Upper lobe of left lung (tissue), 6 donors: ENCODE measurements around the gene GRB14. TPM values are rescaled to one million over a fixed set of nuclear protein-coding genes. Genes with fewer than 3 reads are reported as not detected.

ENCODE experiments used
- ATAC-seq, 2 donors: fragments of 200-7000 bp; cut with Tn5 transposase; one replicate each; pipeline ENCODE4 v1.9.1; 2022; ENCODE audit warnings: mild to moderate bottlenecking in 2 of 2, moderate library complexity in 2 of 2; ENCODE audit not compliant: low FRiP score in 2 of 2
- DNase-seq, 2 donors: peaks; one replicate each; pipeline ENCODE4 v3.0.0-alpha.2; 2019 to 2020
- H3K27ac ChIP-seq, 4 donors: fragments of 200-600 bp; sonication (generic); one replicate each; pipeline ENCODE4 v1.5.1; 2016 to 2019
- H3K27me3 ChIP-seq, 4 donors: fragments of 200-600 bp; sonication (generic); one replicate each; pipeline ENCODE4 v1.5.1; 2017 to 2019
- H3K36me3 ChIP-seq, 4 donors: fragments of 200-600 bp; sonication (generic); one replicate each; pipeline ENCODE4 v1.5.1; 2016 to 2019
- H3K4me1 ChIP-seq, 4 donors: fragments of 200-600 bp; sonication (generic); one replicate each; pipeline ENCODE4 v1.5.1; 2018 to 2019
- H3K4me3 ChIP-seq, 4 donors: fragments of 200-600 bp; sonication (generic); one replicate each; pipeline ENCODE4 v1.5.1; 2017 to 2019; ENCODE audit warnings: mild to moderate bottlenecking in 2 of 4, moderate library complexity in 1 of 4
- H3K9me3 ChIP-seq, 4 donors: fragments of 200-600 bp; sonication (generic); one replicate each; pipeline ENCODE4 v1.5.1; 2018 to 2019
- EP300 ChIP-seq, 4 donors: sonication (generic); formaldehyde crosslinking; IDR thresholded peaks; one replicate each; pipeline ENCODE4 v1.5.1; 2017; ENCODE audit warnings: antibody characterized with exemption in 4 of 4, control low read depth in 2 of 4
- POLR2A ChIP-seq, 4 donors: fragments of 450-650 bp; IDR thresholded peaks; one replicate each; pipeline ENCODE4 v1.5.1; 2016 to 2017; ENCODE audit warnings: antibody characterized with exemption in 4 of 4, mild to moderate bottlenecking in 2 of 4
- POLR2AphosphoS5 ChIP-seq, 2 donors: sonication (generic); formaldehyde crosslinking; IDR thresholded peaks; one replicate each; pipeline ENCODE4 v1.5.1; 2017; ENCODE audit warnings: antibody characterized with exemption in 2 of 2
- WGBS, 2 donors: methylation state at CpG; one replicate each; pipeline ENCODE4 v1.1.5; 2017 to 2018; 5-methylcytosine and 5-hydroxymethylcytosine counted together
- total RNA-seq, 6 donors: library from RNA; depleted of rRNA in 4 of 6; stranded (reverse); fragments of >200 nt in 4 of 6; gene quantifications; one replicate each; pipeline versions ENCODE4 v1.1.0 to v1.2.1, GENCODE V29; 2016 to 2021
- TF ChIP-seq, protein P1 (sequence below), 6 experiments: fragments of 450-650 bp in 4 of 6; fragments of 200-600 bp in 2 of 6; sonication (generic) in 2 of 6; IDR thresholded peaks; one replicate each; pipeline ENCODE4 v1.5.1; 2016 to 2019; ENCODE audit warnings: antibody characterized with exemption in 6 of 6
- donor health status: DM: no; HTN: no; CAD: no; lungs with moderate emphysema.
- donor health status: DM: no; HTN: yes; CAD: no; lungs with severe emphysema.

The GRB14 gene
- total RNA-seq, 6 donors from 2014 or later = 1.4 to 10.5 (median 3.0) TPM

DNA sequence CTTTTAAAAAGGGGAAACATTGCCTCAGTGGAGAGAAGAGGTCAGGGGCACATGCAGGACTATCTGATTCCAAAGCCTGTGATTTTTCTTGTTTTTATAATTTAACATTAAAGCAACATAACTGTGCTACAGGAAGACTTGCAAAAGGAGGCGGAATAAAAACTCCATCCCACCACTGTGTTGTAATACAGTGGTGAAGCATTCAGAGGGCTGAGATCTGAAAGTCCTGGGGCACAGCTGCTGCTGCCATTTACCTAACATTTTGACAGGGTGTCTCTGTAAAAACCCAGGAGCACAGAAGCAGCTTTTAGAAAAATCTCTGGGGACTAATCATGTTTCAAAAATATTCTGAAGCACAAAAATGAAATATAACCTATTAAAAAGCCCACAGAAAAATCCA is 97.6 kb downstream of the GRB14 start:
- Histone ChIP-seq H3K27ac (no peak overlapping the region), H3K9me3 (no peaks in the 10 kb centered on the region), H3K4me1 (no peaks in the 10 kb centered on the region), H3K27me3 (no peaks in the 10 kb centered on the region), H3K36me3 (no peaks in the 10 kb centered on the region), H3K4me3 (no peak overlapping the region)
- WGBS, 2 donors = 64 to 75% methylated on average over 1 of the region's 1 CpG
- ATAC-seq (no peak), DNase-seq (no peak)
- TF ChIP-seq POLR2A (IDR thresholded peaks at IDR 0.05) = no peak
- TF ChIP-seq POLR2AphosphoS5 (IDR thresholded peaks at IDR 0.05) = no peak

DNA sequence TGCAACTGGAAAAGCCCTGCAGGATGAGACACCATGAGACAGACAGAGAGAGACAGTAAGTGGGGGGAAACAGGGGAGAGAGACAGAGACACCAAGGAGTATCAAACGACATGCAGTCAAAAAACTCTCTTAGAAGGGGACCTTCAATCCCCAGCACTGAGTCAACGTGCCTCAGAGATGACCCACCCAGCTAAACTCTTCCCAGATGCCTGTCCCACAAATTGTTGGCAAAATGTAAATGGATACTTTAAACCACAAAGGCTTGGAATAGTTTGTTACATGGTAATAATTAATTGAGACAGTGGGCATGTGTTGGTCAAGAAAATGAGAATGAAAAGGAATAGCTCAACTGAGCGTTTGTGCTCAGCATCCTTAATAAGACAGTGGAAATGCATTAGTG is 98.3 kb downstream of the GRB14 start:
- ATAC-seq = no peak
- no peak for TF ChIP-seq POLR2A (IDR thresholded peaks at IDR 0.05)
- TF ChIP-seq EP300 (IDR thresholded peaks at IDR 0.05) = no peak
- TF ChIP-seq POLR2AphosphoS5 (IDR thresholded peaks at IDR 0.05) = no peak
- TF ChIP-seq, protein P1, sequence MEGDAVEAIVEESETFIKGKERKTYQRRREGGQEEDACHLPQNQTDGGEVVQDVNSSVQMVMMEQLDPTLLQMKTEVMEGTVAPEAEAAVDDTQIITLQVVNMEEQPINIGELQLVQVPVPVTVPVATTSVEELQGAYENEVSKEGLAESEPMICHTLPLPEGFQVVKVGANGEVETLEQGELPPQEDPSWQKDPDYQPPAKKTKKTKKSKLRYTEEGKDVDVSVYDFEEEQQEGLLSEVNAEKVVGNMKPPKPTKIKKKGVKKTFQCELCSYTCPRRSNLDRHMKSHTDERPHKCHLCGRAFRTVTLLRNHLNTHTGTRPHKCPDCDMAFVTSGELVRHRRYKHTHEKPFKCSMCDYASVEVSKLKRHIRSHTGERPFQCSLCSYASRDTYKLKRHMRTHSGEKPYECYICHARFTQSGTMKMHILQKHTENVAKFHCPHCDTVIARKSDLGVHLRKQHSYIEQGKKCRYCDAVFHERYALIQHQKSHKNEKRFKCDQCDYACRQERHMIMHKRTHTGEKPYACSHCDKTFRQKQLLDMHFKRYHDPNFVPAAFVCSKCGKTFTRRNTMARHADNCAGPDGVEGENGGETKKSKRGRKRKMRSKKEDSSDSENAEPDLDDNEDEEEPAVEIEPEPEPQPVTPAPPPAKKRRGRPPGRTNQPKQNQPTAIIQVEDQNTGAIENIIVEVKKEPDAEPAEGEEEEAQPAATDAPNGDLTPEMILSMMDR (IDR thresholded peaks at IDR 0.05) = no peak
- WGBS, 2 donors = 67 to 79% methylated on average over 3 of the region's 3 CpGs
- no peaks in the 10 kb centered on the region for H3K9me3 ChIP-seq
- no peaks in the 10 kb centered on the region for H3K4me1 ChIP-seq
- H3K36me3 ChIP-seq = no peaks in the 10 kb centered on the region
- DNase-seq = no peak
- no peaks in the 10 kb centered on the region for H3K27me3 ChIP-seq
- no peak overlapping the region for H3K4me3 ChIP-seq
- no peak overlapping the region for H3K27ac ChIP-seq

DNA sequence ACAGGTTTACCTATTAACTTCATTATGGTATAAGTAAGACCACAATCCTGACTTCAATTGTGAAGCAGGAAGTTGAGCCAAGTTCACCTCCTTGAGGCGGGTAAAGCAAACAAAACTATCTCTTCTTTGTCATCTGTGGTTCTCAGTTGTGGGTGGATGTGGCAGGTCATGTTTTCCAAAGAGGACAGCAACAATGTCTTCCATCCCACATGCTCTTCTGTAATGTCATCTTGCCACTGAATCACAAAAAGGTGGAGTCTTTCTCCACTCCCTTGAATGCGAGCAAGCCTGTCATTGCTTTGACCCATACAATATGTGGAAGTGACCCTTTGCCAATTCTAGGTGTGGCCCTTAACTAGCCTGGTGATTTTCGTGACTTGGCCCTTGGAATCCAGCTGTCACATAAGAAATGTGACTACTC is 98.7 kb downstream of the GRB14 start:
- H3K9me3 ChIP-seq = no peaks in the 10 kb centered on the region
- H3K36me3 ChIP-seq = no peaks in the 10 kb centered on the region
- no peak overlapping the region for H3K27ac ChIP-seq
- ATAC-seq (no peak), DNase-seq (no peak)
- TF ChIP-seq POLR2A (IDR thresholded peaks at IDR 0.05) (no peak), POLR2AphosphoS5 (IDR thresholded peaks at IDR 0.05) (no peak), EP300 (IDR thresholded peaks at IDR 0.05) (no peak)
- TF ChIP-seq, protein P1 (IDR thresholded peaks at IDR 0.05) = no peak
- 68 to 79% methylated on average over 3 of the region's 3 CpGs for WGBS, 2 donors
- no peaks in the 10 kb centered on the region for H3K4me1 ChIP-seq
- H3K4me3 ChIP-seq = no peak overlapping the region
- no peaks in the 10 kb centered on the region for H3K27me3 ChIP-seq

DNA sequence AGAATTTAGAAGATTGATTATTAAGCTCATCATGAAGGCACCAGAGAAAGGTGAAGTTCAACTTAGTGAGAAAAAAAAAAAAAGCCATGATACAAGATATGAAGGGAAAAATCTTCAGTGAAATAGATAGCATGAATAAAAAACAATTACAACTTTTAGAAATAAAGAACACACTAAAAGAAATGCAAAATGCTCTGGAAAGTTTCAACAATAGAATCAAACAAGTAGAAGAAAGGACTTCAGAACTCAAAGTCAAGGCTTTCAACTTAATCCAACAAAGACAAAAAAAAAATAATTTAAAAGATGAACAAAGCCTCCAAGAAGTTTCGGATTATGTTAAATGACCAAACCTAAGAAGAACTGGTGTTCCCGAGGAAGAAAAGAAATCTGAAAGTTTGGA is 105.5 kb downstream of the GRB14 start:
- ATAC-seq = no peak
- Histone ChIP-seq H3K36me3 (no peaks in the 10 kb centered on the region), H3K4me3 (no peak overlapping the region), H3K4me1 (no peaks in the 10 kb centered on the region), H3K9me3 (peaks cover 0 to 9% (median 2%) of the 10 kb centered on the region in 4 donors), H3K27me3 (no peaks in the 10 kb centered on the region), H3K27ac (no peak overlapping the region)
- WGBS, 2 donors = 90 to 96% methylated on average over 2 of the region's 2 CpGs
- DNase-seq = no peak
- TF ChIP-seq POLR2AphosphoS5 (IDR thresholded peaks at IDR 0.05) = no peak
- TF ChIP-seq, protein P1 (IDR thresholded peaks at IDR 0.05) = no peak
- TF ChIP-seq EP300 (IDR thresholded peaks at IDR 0.05) = no peak
- no peak for TF ChIP-seq POLR2A (IDR thresholded peaks at IDR 0.05)

DNA sequence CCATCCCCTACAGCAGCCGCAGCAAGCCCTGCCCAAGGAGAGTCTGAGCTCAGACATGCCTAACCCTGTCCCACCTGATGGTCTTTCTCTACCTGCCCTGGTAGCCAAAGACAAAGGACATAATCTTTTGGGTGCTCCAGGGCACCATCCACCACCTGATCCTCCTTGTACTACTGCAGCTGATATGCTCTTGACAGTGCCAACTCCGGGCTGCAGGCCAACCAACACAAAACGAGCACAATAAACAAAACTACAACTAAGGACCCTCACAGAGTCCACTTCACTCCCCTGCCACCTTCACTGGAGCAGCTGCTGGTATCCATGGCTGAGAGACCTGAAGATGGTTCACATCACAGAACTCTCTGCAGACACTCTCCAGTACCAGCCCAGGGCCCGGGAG is 106.3 kb downstream of the GRB14 start:
- no peaks in the 10 kb centered on the region for H3K36me3 ChIP-seq
- TF ChIP-seq, protein P1 (IDR thresholded peaks at IDR 0.05) = no peak
- no peak for TF ChIP-seq POLR2A (IDR thresholded peaks at IDR 0.05)
- H3K9me3 ChIP-seq = peaks cover 0 to 9% (median 2%) of the 10 kb centered on the region in 4 donors
- H3K4me1 ChIP-seq = no peaks in the 10 kb centered on the region
- 74 to 90% methylated on average over 3 to 4 of the region's 4 CpGs for WGBS, 2 donors
- no peaks in the 10 kb centered on the region for H3K27me3 ChIP-seq
- DNase-seq (no peak), ATAC-seq (no peak)
- no peak overlapping the region for H3K27ac ChIP-seq
- no peak overlapping the region for H3K4me3 ChIP-seq
